Measurements from ENCODE around the gene PRXL2B. TPM values are rescaled to one million over a fixed set of nuclear protein-coding genes. Genes with fewer than 3 reads are reported as not detected.

PRXL2B gene
- total RNA-seq, 4 donors from 2014 or later, result 33.7 to 101 (median 50.1) TPM

DNA sequence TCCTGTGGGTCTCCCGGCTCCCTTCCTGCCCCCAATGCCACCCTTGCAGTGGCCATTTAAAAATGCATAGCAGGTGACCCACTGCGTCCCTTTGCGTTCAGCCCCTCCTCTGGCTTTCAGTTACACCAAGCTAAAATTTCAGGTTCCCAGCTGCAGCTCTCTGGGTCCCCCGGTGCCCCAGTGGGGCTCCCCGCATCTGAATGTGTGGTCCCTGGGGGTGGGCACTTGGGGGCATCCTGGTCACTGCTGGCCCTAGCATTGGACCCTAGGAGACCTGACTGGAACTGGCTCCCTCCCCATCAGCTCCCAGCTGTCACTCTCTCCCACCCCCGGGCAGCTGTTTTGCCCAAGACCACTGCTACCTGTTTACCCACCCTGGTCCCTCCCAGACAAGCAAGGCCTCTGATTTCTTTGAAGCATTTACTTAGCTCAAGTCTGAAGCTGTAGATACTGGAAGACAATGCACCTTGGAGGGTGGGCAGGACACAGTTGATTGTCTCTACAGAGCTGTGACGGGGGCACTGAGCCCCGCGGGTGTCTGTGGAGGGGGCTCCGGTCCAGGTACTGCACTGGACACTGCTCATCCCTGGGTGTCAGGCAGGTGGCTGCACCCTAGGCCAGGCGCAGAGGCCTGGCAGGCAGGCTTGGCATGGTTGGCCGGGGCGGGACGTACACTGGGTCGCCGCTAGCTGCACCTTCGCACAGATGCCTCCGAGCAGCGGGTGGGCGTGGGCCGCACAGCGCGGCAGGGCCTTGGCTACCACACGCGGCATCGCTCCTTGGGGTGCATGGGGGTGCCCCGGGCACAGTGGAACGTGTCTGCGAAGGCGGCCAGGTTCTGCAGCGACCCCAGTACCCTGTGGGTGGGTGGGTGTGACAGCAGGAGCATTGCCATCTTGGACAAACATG, 3.9 kb downstream of the PRXL2B start:
- in situ Hi-C loops (cut with MboI; ENCODE audit: low pct_ligation_motif_present in 1 of 4, low pct_unique_long_range_greater_than_20kb in 1 of 4, low sequenced_read_pairs in 3 of 4) (no loop called here), intact Hi-C loops (cut with DNase I; ENCODE audit: low total_unique reads) (no loop called here)
- H3K4me1 ChIP-seq, result peaks cover 5 to 37% (median 22%) of the 10 kb centered on the region in 4 donors
- H3K27ac ChIP-seq, result no peak overlapping the region
- TF ChIP-seq EP300 (IDR thresholded peaks at IDR 0.05; ENCODE audit: low read depth), result no peak
- no peak for TF ChIP-seq POLR2A (IDR thresholded peaks at IDR 0.05)
- TF ChIP-seq, protein P1, sequence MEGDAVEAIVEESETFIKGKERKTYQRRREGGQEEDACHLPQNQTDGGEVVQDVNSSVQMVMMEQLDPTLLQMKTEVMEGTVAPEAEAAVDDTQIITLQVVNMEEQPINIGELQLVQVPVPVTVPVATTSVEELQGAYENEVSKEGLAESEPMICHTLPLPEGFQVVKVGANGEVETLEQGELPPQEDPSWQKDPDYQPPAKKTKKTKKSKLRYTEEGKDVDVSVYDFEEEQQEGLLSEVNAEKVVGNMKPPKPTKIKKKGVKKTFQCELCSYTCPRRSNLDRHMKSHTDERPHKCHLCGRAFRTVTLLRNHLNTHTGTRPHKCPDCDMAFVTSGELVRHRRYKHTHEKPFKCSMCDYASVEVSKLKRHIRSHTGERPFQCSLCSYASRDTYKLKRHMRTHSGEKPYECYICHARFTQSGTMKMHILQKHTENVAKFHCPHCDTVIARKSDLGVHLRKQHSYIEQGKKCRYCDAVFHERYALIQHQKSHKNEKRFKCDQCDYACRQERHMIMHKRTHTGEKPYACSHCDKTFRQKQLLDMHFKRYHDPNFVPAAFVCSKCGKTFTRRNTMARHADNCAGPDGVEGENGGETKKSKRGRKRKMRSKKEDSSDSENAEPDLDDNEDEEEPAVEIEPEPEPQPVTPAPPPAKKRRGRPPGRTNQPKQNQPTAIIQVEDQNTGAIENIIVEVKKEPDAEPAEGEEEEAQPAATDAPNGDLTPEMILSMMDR (IDR thresholded peaks at IDR 0.05), result no peak
- no peak for TF ChIP-seq POLR2AphosphoS5 (IDR thresholded peaks at IDR 0.05)
- no peak for DNase-seq
- no peaks in the 10 kb centered on the region for H3K9me3 ChIP-seq
- no peaks in the 10 kb centered on the region for H3K36me3 ChIP-seq
- no peak overlapping the region for H3K4me3 ChIP-seq
- WGBS, 2 donors (ENCODE audit: low coverage in 1 of 2), result 94% methylated on average over 15 of the region's 31 CpGs; no CpG with 5 or more reads in 1 of the 2 donors
- H3K27me3 ChIP-seq, result no peaks in the 10 kb centered on the region

DNA sequence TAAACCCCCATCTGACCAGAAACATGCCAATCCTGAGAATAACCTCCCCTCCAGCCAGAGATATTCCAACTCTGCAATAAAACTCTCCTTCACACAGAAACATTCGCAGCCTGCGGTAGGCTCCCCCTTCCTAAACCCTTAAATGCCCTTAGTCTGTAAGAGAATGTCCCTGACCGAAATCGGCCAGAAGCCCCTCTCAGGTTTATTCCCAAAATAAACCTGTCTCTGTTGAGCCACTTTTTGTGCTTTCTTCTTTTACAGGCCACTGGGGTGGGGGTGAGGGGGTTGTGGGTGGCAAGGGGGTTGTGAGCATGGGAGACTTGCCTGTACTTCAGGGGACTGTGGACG, 4.6 kb downstream of the PRXL2B start:
- H3K4me1 ChIP-seq, result peaks cover 5 to 35% (median 19%) of the 10 kb centered on the region in 4 donors
- in situ Hi-C loops (cut with MboI; ENCODE audit: low pct_ligation_motif_present in 1 of 4, low pct_unique_long_range_greater_than_20kb in 1 of 4, low sequenced_read_pairs in 3 of 4), result no loop called here
- H3K9me3 ChIP-seq, result no peaks in the 10 kb centered on the region
- H3K4me3 ChIP-seq, result no peak overlapping the region
- intact Hi-C loops (cut with DNase I; ENCODE audit: low total_unique reads), result no loop called here
- H3K36me3 ChIP-seq, result no peaks in the 10 kb centered on the region
- no peaks in the 10 kb centered on the region for H3K27me3 ChIP-seq
- TF ChIP-seq EP300 (IDR thresholded peaks at IDR 0.05; ENCODE audit: low read depth) (no peak), POLR2A (IDR thresholded peaks at IDR 0.05) (no peak), POLR2AphosphoS5 (IDR thresholded peaks at IDR 0.05) (no peak)
- TF ChIP-seq, protein P1 (IDR thresholded peaks at IDR 0.05), result no peak
- no peak for DNase-seq
- H3K27ac ChIP-seq, result no peak overlapping the region
- WGBS, 2 donors (ENCODE audit: low coverage in 1 of 2), result 81% methylated on average over 5 of the region's 5 CpGs; no CpG with 5 or more reads in 1 of the 2 donors

- TF ChIP-seq POLR2AphosphoS5 (IDR thresholded peaks at IDR 0.05), result no peak
- TF ChIP-seq POLR2A (IDR thresholded peaks at IDR 0.05), result no peak
- no peak for TF ChIP-seq EP300 (IDR thresholded peaks at IDR 0.05; ENCODE audit: low read depth)
- TF ChIP-seq, protein P1 (IDR thresholded peaks at IDR 0.05), result no peak
- no peak for DNase-seq
- intact Hi-C loops (cut with DNase I; ENCODE audit: low total_unique reads), result no loop called here
- Histone ChIP-seq H3K4me3 (no peak overlapping the region), H3K4me1 (peaks cover 5 to 35% (median 19%) of the 10 kb centered on the region in 4 donors), H3K27ac (no peak overlapping the region), H3K27me3 (no peaks in the 10 kb centered on the region), H3K36me3 (no peaks in the 10 kb centered on the region), H3K9me3 (no peaks in the 10 kb centered on the region)
- in situ Hi-C loops (cut with MboI; ENCODE audit: low pct_ligation_motif_present in 1 of 4, low pct_unique_long_range_greater_than_20kb in 1 of 4, low sequenced_read_pairs in 3 of 4), result no loop called here
- 79% methylated on average over 12 of the region's 12 CpGs; no CpG with 5 or more reads in 1 of the 2 donors for WGBS, 2 donors (ENCODE audit: low coverage in 1 of 2)
These were observed 5.1 kb downstream of the PRXL2B start for GRCh38 chr1:2591581-2592261.

GRCh38 chr1:2592672-2593071, 6.1 kb downstream of the PRXL2B start:
- DNase-seq, result peak; percentile 67
- Histone ChIP-seq H3K4me3 (peak overlapping the region in 1 of 4 donors; percentile 31), H3K36me3 (no peaks in the 10 kb centered on the region), H3K27ac (peak overlapping the region in 3 of 4 donors; percentile 38 to 56 (median 51)), H3K4me1 (peaks cover 1 to 29% (median 12%) of the 10 kb centered on the region in 4 donors), H3K27me3 (no peaks in the 10 kb centered on the region), H3K9me3 (no peaks in the 10 kb centered on the region)
- in situ Hi-C loops (cut with MboI; ENCODE audit: low pct_ligation_motif_present in 1 of 4, low pct_unique_long_range_greater_than_20kb in 1 of 4, low sequenced_read_pairs in 3 of 4), result no loop called here
- intact Hi-C loops (cut with DNase I; ENCODE audit: low total_unique reads), result no loop called here
- 57% methylated on average over 4 of the region's 15 CpGs; no CpG with 5 or more reads in 1 of the 2 donors for WGBS, 2 donors (ENCODE audit: low coverage in 1 of 2)
- TF ChIP-seq, protein P1 (IDR thresholded peaks at IDR 0.05), result no peak
- TF ChIP-seq POLR2A (IDR thresholded peaks at IDR 0.05), result peak; percentile 53
- peak; percentile 39 to 50 (median 45) for TF ChIP-seq POLR2AphosphoS5 (IDR thresholded peaks at IDR 0.05)

Data from transverse colon (tissue), 4 donors.